Endodermal cell (in vitro differentiated cells): ENCODE data around the gene MBP. TPM values are rescaled to one million over a fixed set of nuclear protein-coding genes. Genes with fewer than 3 reads are reported as not detected.

Source experiments
- DNase-seq: peaks from one replicate; pipeline ENCODE4 v3.0.0-alpha.2; 2017
- H3K27ac ChIP-seq: 2 replicates; pipeline ENCODE4 v1.5.1; 2013; ENCODE audit warnings: mild to moderate bottlenecking, low read depth, low read length, moderate library complexity
- H3K27me3 ChIP-seq: 2 replicates; pipeline ENCODE4 v1.6.1; 2013; ENCODE audit warnings: mild to moderate bottlenecking, low read length, moderate library complexity; ENCODE audit not compliant: insufficient read depth, control insufficient read depth, poor library complexity, severe bottlenecking
- H3K36me3 ChIP-seq: 2 replicates; pipeline ENCODE4 v1.7.0; 2013; ENCODE audit warnings: mild to moderate bottlenecking, low read length, moderate library complexity; ENCODE audit not compliant: control insufficient read depth, insufficient read depth
- H3K4me1 ChIP-seq: one replicate; pipeline ENCODE4 v1.7.0; 2013; ENCODE audit warnings: low read length; ENCODE audit not compliant: control insufficient read depth, insufficient read depth
- H3K4me3 ChIP-seq: 2 replicates; pipeline ENCODE4 v1.5.1; 2013; ENCODE audit warnings: mild to moderate bottlenecking, low read length, moderate library complexity
- H3K9ac ChIP-seq: 2 replicates; pipeline ENCODE4 v1.6.1; 2013; ENCODE audit warnings: mild to moderate bottlenecking, low read length, moderate library complexity; ENCODE audit not compliant: poor library complexity, severe bottlenecking; ENCODE audit errors: extremely low read depth
- H3K9me3 ChIP-seq: 2 replicates; pipeline ENCODE4 v1.6.1; 2013; ENCODE audit warnings: mild to moderate bottlenecking, low read length, moderate library complexity; ENCODE audit not compliant: control insufficient read depth
- H3K27ac Mint-ChIP-seq: 2 replicates; pipeline ENCODE4 v1.8.0; 2020; ENCODE audit warnings: mixed read lengths
- H3K27me3 Mint-ChIP-seq: 2 replicates; pipeline ENCODE4 v1.8.0; 2021; ENCODE audit warnings: mild to moderate bottlenecking, mixed read lengths; ENCODE audit not compliant: insufficient read depth
- H3K36me3 Mint-ChIP-seq: 2 replicates; pipeline ENCODE4 v1.8.0; 2020; ENCODE audit warnings: low read depth, mixed read lengths
- H3K4me1 Mint-ChIP-seq: 2 replicates; pipeline ENCODE4 v1.8.0; 2020; ENCODE audit warnings: mixed read lengths
- H3K4me3 Mint-ChIP-seq: 2 replicates; pipeline ENCODE4 v1.8.0; 2020; ENCODE audit warnings: mild to moderate bottlenecking, moderate library complexity, mixed read lengths
- H3K9me3 Mint-ChIP-seq: 2 replicates; pipeline ENCODE4 v1.8.0; 2020; ENCODE audit warnings: mild to moderate bottlenecking, mixed read lengths
- WGBS, 2 experiments: methylation state at CpG; one replicate each; pipeline versions ENCODE4 v1.1.5 to v1.1.7; 2013; ENCODE audit warnings: missing lambda C conversion rate in 2 of 2, mixed read lengths in 1 of 2; ENCODE audit not compliant: insufficient coverage in 1 of 2, insufficient read length in 1 of 2; 5-methylcytosine and 5-hydroxymethylcytosine counted together
- total RNA-seq, 2 donors: library from RNA; stranded (reverse); fragmentation: NEBNext Ultra II Directional in 1 of 2; extraction: Animal tissue kit (Norgen Biotek cat#: 25700) in 1 of 2; gene quantifications; 2 replicates in 1 of 2; 3 replicates in 1 of 2; pipeline ENCODE4 v1.2.1, GENCODE V29; 2021
- TF ChIP-seq, protein P1 (sequence below): fragments of 200-600 bp; sonication (generic); conservative IDR thresholded peaks from 2 replicates; pipeline ENCODE4 v1.5.0; 2021; ENCODE audit warnings: antibody characterized with exemption, mild to moderate bottlenecking

Gene MBP
- total RNA-seq, 2 donors from 2014 or later: 16.3 to 19.0 TPM

- H3K27ac Mint-ChIP-seq: no peak overlapping the region
These were observed 134.4 kb downstream of the MBP start for GRCh38 chr18:76997951-76998808.

GRCh38 chr18:76996429-76996828 lies 136.2 kb downstream of the MBP start:
- Mint-ChIP-seq H3K36me3 (no peaks in the 10 kb centered on the region), H3K4me3 (no peak overlapping the region), H3K27ac (no peak overlapping the region), H3K4me1 (peaks cover 14% of the 10 kb centered on the region), H3K9me3 (no peaks in the 10 kb centered on the region), H3K27me3 (peaks cover 3% of the 10 kb centered on the region)
- H3K4me1 ChIP-seq: peaks cover 3% of the 10 kb centered on the region
- TF ChIP-seq, protein P1, sequence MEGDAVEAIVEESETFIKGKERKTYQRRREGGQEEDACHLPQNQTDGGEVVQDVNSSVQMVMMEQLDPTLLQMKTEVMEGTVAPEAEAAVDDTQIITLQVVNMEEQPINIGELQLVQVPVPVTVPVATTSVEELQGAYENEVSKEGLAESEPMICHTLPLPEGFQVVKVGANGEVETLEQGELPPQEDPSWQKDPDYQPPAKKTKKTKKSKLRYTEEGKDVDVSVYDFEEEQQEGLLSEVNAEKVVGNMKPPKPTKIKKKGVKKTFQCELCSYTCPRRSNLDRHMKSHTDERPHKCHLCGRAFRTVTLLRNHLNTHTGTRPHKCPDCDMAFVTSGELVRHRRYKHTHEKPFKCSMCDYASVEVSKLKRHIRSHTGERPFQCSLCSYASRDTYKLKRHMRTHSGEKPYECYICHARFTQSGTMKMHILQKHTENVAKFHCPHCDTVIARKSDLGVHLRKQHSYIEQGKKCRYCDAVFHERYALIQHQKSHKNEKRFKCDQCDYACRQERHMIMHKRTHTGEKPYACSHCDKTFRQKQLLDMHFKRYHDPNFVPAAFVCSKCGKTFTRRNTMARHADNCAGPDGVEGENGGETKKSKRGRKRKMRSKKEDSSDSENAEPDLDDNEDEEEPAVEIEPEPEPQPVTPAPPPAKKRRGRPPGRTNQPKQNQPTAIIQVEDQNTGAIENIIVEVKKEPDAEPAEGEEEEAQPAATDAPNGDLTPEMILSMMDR: no peak
- H3K36me3 ChIP-seq: no peaks in the 10 kb centered on the region
- H3K27me3 ChIP-seq: no peaks in the 10 kb centered on the region
- H3K27ac ChIP-seq: no peak overlapping the region
- H3K9me3 ChIP-seq: no peaks in the 10 kb centered on the region
- DNase-seq: no peak
- 79 to 94% methylated on average over 3 to 5 of the region's 7 CpGs for WGBS, 2 experiments
- H3K4me3 ChIP-seq: no peak overlapping the region
- no peak overlapping the region for H3K9ac ChIP-seq

More at GRCh38 chr18:76997951-76998808, 134.4 kb downstream of the MBP start:
- H3K36me3 ChIP-seq: no peaks in the 10 kb centered on the region
- no peak overlapping the region for H3K9ac ChIP-seq
- TF ChIP-seq, protein P1: no peak
- H3K4me1 ChIP-seq: no peaks in the 10 kb centered on the region
- no peaks in the 10 kb centered on the region for H3K36me3 Mint-ChIP-seq
- no peaks in the 10 kb centered on the region for H3K27me3 ChIP-seq
- H3K4me3 ChIP-seq: no peak overlapping the region
- H3K4me1 Mint-ChIP-seq: peaks cover 4% of the 10 kb centered on the region
- H3K27me3 Mint-ChIP-seq: peaks cover 3% of the 10 kb centered on the region
- 88 to 92% methylated on average over 30 to 35 of the region's 38 CpGs for WGBS, 2 experiments
- no peaks in the 10 kb centered on the region for H3K9me3 Mint-ChIP-seq
- no peak overlapping the region for H3K4me3 Mint-ChIP-seq
- no peak overlapping the region for H3K27ac ChIP-seq
- no peaks in the 10 kb centered on the region for H3K9me3 ChIP-seq
- DNase-seq: peak; percentile 38

GRCh38 chr18:76995896-76996295 lies 136.7 kb downstream of the MBP start:
- Histone ChIP-seq H3K36me3 (no peaks in the 10 kb centered on the region), H3K9me3 (no peaks in the 10 kb centered on the region), H3K4me3 (no peak overlapping the region), H3K27ac (no peak overlapping the region), H3K9ac (no peak overlapping the region), H3K27me3 (no peaks in the 10 kb centered on the region), H3K4me1 (peaks cover 3% of the 10 kb centered on the region)
- TF ChIP-seq, protein P1: no peak
- Mint-ChIP-seq H3K4me3 (no peak overlapping the region), H3K4me1 (peaks cover 14% of the 10 kb centered on the region), H3K36me3 (no peaks in the 10 kb centered on the region), H3K27me3 (peaks cover 3% of the 10 kb centered on the region), H3K27ac (no peak overlapping the region), H3K9me3 (no peaks in the 10 kb centered on the region)
- DNase-seq: no peak
- 75 to 81% methylated on average over 4 to 7 of the region's 7 CpGs for WGBS, 2 experiments
